ENCODE data around the gene HSBP1L1. TPM values are rescaled to one million over a fixed set of nuclear protein-coding genes. Genes with fewer than 3 reads are reported as not detected.
A peak's percentile ranks its signal among the peaks of the same experiment; 100 is the strongest.

The HSBP1L1 gene
- polyA plus RNA-seq, 4 donors = 11.9 to 65.2 (median 38.6) TPM

- DNase-seq = no peak
- Histone ChIP-seq H3K4me1 (ENCODE audit: control insufficient read depth in 3 of 3, insufficient read depth in 2 of 3, low read depth in 1 of 3, low read length in 2 of 3) (peaks cover 0 to 9% (median 0%) of the 10 kb centered on the region in 3 donors), H3K4me3 (ENCODE audit: low read depth in 1 of 3, low read length in 3 of 3) (no peak overlapping the region), H3K27me3 (ENCODE audit: control insufficient read depth in 3 of 3, insufficient read depth in 3 of 3, low read length in 3 of 3) (no peaks in the 10 kb centered on the region), H3K9me3 (ENCODE audit: control insufficient read depth in 2 of 2, insufficient read depth in 1 of 2, low read depth in 1 of 2, low read length in 1 of 2) (peaks cover 0 to 17% of the 10 kb centered on the region in 2 donors), H3K36me3 (ENCODE audit: control insufficient read depth in 3 of 3, insufficient read depth in 2 of 3, low read depth in 1 of 3, low read length in 3 of 3) (peaks cover 0 to 66% (median 5%) of the 10 kb centered on the region in 3 donors), H3K27ac (ENCODE audit: low read depth in 1 of 3, low read length in 2 of 3) (no peak overlapping the region)
- no peak for FAIRE-seq
- 83 to 92% (median 85%) methylated on average over 18 of the region's 18 CpGs for WGBS, 3 donors
Measured at GRCh38 chr18:79940126-79940813, 24.2 kb upstream of the HSBP1L1 start.

DNA sequence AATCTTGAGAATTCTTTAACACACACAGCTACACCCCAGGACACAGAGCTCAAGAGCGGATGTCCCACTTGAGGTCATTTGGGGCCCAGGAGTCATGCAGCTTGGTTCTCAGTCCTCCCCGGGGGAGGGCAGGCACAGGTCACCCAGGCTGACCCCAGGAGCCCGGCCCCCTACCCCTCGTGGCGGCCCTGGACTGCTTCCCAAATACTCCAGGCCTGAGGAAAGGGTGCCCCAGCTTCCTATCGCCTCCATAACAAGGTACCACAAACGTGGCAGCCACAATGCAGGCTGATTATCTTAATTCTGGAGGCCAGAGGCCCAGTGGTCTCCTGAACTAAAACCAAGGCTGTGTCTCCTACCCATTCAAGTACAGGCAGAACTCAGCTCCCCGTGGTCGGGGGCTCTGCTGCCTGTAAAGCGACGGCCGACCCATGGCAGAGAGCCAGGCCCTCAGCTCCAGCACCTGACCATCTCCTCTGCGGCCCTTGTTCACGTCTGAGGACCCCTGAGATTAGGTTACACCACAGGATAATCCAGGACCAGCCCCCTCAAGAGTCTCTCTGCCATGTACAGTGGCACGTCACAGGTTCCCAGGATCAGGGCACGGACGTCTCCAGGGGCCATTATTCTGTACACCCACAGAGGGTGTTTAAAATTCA lies 23.5 kb upstream of the HSBP1L1 start:
- 86 to 91% (median 90%) methylated on average over 17 of the region's 17 CpGs for WGBS, 3 donors
- Histone ChIP-seq H3K9me3 (ENCODE audit: control insufficient read depth in 2 of 2, insufficient read depth in 1 of 2, low read depth in 1 of 2, low read length in 1 of 2) (peaks cover 0 to 10% of the 10 kb centered on the region in 2 donors), H3K4me3 (ENCODE audit: low read depth in 1 of 3, low read length in 3 of 3) (no peak overlapping the region), H3K27ac (ENCODE audit: low read depth in 1 of 3, low read length in 2 of 3) (no peak overlapping the region), H3K4me1 (ENCODE audit: control insufficient read depth in 3 of 3, insufficient read depth in 2 of 3, low read depth in 1 of 3, low read length in 2 of 3) (peaks cover 0 to 9% (median 0%) of the 10 kb centered on the region in 3 donors), H3K36me3 (ENCODE audit: control insufficient read depth in 3 of 3, insufficient read depth in 2 of 3, low read depth in 1 of 3, low read length in 3 of 3) (peaks cover 0 to 64% (median 5%) of the 10 kb centered on the region in 3 donors), H3K27me3 (ENCODE audit: control insufficient read depth in 3 of 3, insufficient read depth in 3 of 3, low read length in 3 of 3) (no peaks in the 10 kb centered on the region)
- no peak for DNase-seq
- no peak for FAIRE-seq

GRCh38 chr18:79941473-79942119 lies 22.8 kb upstream of the HSBP1L1 start:
- Histone ChIP-seq H3K4me1 (ENCODE audit: control insufficient read depth in 3 of 3, insufficient read depth in 2 of 3, low read depth in 1 of 3, low read length in 2 of 3) (peaks cover 0 to 9% (median 0%) of the 10 kb centered on the region in 3 donors), H3K9me3 (ENCODE audit: control insufficient read depth in 2 of 2, insufficient read depth in 1 of 2, low read depth in 1 of 2, low read length in 1 of 2) (peaks cover 0 to 7% of the 10 kb centered on the region in 2 donors), H3K27ac (ENCODE audit: low read depth in 1 of 3, low read length in 2 of 3) (no peak overlapping the region), H3K4me3 (ENCODE audit: low read depth in 1 of 3, low read length in 3 of 3) (no peak overlapping the region), H3K27me3 (ENCODE audit: control insufficient read depth in 3 of 3, insufficient read depth in 3 of 3, low read length in 3 of 3) (no peaks in the 10 kb centered on the region), H3K36me3 (ENCODE audit: control insufficient read depth in 3 of 3, insufficient read depth in 2 of 3, low read depth in 1 of 3, low read length in 3 of 3) (peaks cover 0 to 64% (median 5%) of the 10 kb centered on the region in 3 donors)
- no peak for FAIRE-seq
- 81 to 91% (median 91%) methylated on average over 16 of the region's 16 CpGs for WGBS, 3 donors
- DNase-seq = no peak

DNA sequence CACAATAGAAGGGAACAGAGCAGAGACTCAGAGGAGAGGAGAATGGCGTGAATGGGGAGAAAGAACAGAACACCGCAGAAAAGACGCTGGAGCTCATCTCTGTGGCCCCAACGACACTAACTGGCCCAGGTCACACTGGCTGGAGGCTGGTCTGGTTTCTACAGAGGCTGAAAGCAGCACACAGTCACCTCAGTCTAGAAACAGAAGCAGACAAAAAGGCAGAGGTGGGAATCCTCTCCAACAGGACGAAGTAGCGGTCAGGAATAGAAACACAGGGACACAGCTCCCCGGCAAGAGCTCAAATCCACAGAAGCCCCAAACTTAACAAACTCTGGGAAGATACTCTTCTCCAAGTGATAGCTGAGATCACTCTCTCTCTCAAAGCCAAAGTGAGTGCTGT lies 22.2 kb upstream of the HSBP1L1 start:
- Histone ChIP-seq H3K36me3 (ENCODE audit: control insufficient read depth in 3 of 3, insufficient read depth in 2 of 3, low read depth in 1 of 3, low read length in 3 of 3) (peaks cover 0 to 58% (median 5%) of the 10 kb centered on the region in 3 donors), H3K9me3 (ENCODE audit: control insufficient read depth in 2 of 2, insufficient read depth in 1 of 2, low read depth in 1 of 2, low read length in 1 of 2) (peaks cover 0 to under 1% of the 10 kb centered on the region in 2 donors), H3K27ac (ENCODE audit: low read depth in 1 of 3, low read length in 2 of 3) (no peak overlapping the region), H3K4me1 (ENCODE audit: control insufficient read depth in 3 of 3, insufficient read depth in 2 of 3, low read depth in 1 of 3, low read length in 2 of 3) (peaks cover 0 to 9% (median 0%) of the 10 kb centered on the region in 3 donors), H3K27me3 (ENCODE audit: control insufficient read depth in 3 of 3, insufficient read depth in 3 of 3, low read length in 3 of 3) (no peaks in the 10 kb centered on the region), H3K4me3 (ENCODE audit: low read depth in 1 of 3, low read length in 3 of 3) (no peak overlapping the region)
- FAIRE-seq (no peak), DNase-seq (no peak)
- 91 to 96% (median 94%) methylated on average over 7 of the region's 7 CpGs for WGBS, 3 donors

- WGBS, 3 donors = 24 to 72% (median 48%) methylated on average over 31 of the region's 31 CpGs
- FAIRE-seq (no peak), DNase-seq (peak; percentile 70 to 87)
- no peak overlapping the region for H3K27ac ChIP-seq (ENCODE audit: low read depth in 1 of 3, low read length in 2 of 3)
- no peak overlapping the region for H3K4me3 ChIP-seq (ENCODE audit: low read depth in 1 of 3, low read length in 3 of 3)
- no peaks in the 10 kb centered on the region for H3K27me3 ChIP-seq (ENCODE audit: control insufficient read depth in 3 of 3, insufficient read depth in 3 of 3, low read length in 3 of 3)
- peaks cover 0 to 57% (median 5%) of the 10 kb centered on the region in 3 donors for H3K36me3 ChIP-seq (ENCODE audit: control insufficient read depth in 3 of 3, insufficient read depth in 2 of 3, low read depth in 1 of 3, low read length in 3 of 3)
- peaks cover 0 to 11% (median 0%) of the 10 kb centered on the region in 3 donors for H3K4me1 ChIP-seq (ENCODE audit: control insufficient read depth in 3 of 3, insufficient read depth in 2 of 3, low read depth in 1 of 3, low read length in 2 of 3)
- H3K9me3 ChIP-seq (ENCODE audit: control insufficient read depth in 2 of 2, insufficient read depth in 1 of 2, low read depth in 1 of 2, low read length in 1 of 2) = no peaks in the 10 kb centered on the region
Measured at GRCh38 chr18:79942786-79943607, 21.4 kb upstream of the HSBP1L1 start.

DNA sequence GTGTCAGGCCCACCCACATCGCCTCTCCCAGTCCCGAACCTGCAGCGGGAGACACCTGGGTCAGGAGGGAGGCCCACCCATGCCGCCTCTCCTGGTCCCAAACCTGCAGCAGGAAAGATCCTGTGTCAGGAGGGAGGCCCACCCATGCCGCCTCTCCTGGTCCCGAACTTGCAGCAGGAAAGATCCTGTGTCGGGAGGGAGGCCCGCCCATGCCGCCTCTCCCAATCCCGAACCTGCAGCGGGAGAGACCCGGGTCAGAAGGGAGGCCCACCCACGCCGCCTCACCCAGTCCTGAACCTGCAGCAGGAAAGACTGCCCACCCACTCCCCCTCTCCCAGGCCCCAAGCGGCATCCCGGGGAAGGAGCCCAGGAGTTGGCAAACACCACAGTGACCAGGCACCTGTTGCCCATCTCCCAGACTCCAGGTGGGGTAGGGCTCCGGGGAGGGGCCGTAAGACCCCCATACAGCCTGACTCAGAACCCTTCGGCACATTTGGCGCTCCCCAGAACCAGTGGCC lies 20.8 kb upstream of the HSBP1L1 start:
- Histone ChIP-seq H3K27ac (ENCODE audit: low read depth in 1 of 3, low read length in 2 of 3) (no peak overlapping the region), H3K4me1 (ENCODE audit: control insufficient read depth in 3 of 3, insufficient read depth in 2 of 3, low read depth in 1 of 3, low read length in 2 of 3) (peaks cover 0 to 15% (median 0%) of the 10 kb centered on the region in 3 donors), H3K27me3 (ENCODE audit: control insufficient read depth in 3 of 3, insufficient read depth in 3 of 3, low read length in 3 of 3) (no peaks in the 10 kb centered on the region), H3K9me3 (ENCODE audit: control insufficient read depth in 2 of 2, insufficient read depth in 1 of 2, low read depth in 1 of 2, low read length in 1 of 2) (no peaks in the 10 kb centered on the region), H3K36me3 (ENCODE audit: control insufficient read depth in 3 of 3, insufficient read depth in 2 of 3, low read depth in 1 of 3, low read length in 3 of 3) (peaks cover 0 to 55% (median 2%) of the 10 kb centered on the region in 3 donors), H3K4me3 (ENCODE audit: low read depth in 1 of 3, low read length in 3 of 3) (no peak overlapping the region)
- DNase-seq (no peak), FAIRE-seq (no peak)
- WGBS, 3 donors = 47 to 89% (median 58%) methylated on average over 16 to 20 of the region's 20 CpGs

- Histone ChIP-seq H3K27ac (ENCODE audit: low read depth in 1 of 3, low read length in 2 of 3) (no peak overlapping the region), H3K4me1 (ENCODE audit: control insufficient read depth in 3 of 3, insufficient read depth in 2 of 3, low read depth in 1 of 3, low read length in 2 of 3) (peaks cover 0 to 15% (median 0%) of the 10 kb centered on the region in 3 donors), H3K27me3 (ENCODE audit: control insufficient read depth in 3 of 3, insufficient read depth in 3 of 3, low read length in 3 of 3) (no peaks in the 10 kb centered on the region), H3K4me3 (ENCODE audit: low read depth in 1 of 3, low read length in 3 of 3) (no peak overlapping the region), H3K9me3 (ENCODE audit: control insufficient read depth in 2 of 2, insufficient read depth in 1 of 2, low read depth in 1 of 2, low read length in 1 of 2) (no peaks in the 10 kb centered on the region), H3K36me3 (ENCODE audit: control insufficient read depth in 3 of 3, insufficient read depth in 2 of 3, low read depth in 1 of 3, low read length in 3 of 3) (peaks cover 0 to 57% (median 2%) of the 10 kb centered on the region in 3 donors)
- FAIRE-seq (no peak), DNase-seq (no peak)
- WGBS, 3 donors = 43 to 61% (median 48%) methylated on average over 10 to 11 of the region's 11 CpGs
Measured at GRCh38 chr18:79944126-79944731, 20.2 kb upstream of the HSBP1L1 start.
